HG02943 (cell line): ENCODE measurements around the gene RASL12.
"Not testable (repeated sequence)": the region's sequence is repeated elsewhere in the genome, so short reads cannot be mapped to it uniquely, and the experiment has no call there.

ENCODE experiments used
- ATAC-seq: cut with Tn5 transposase; IDR thresholded peaks from one replicate; pipeline ENCODE4 v1.9.1; 2021; ENCODE audit warnings: mild to moderate bottlenecking, low read depth, moderate library complexity; ENCODE audit not compliant: unreplicated experiment

Gene RASL12

GRCh38 chr15:65057549-65057940 lies 10.2 kb downstream of the RASL12 start:
- no peak for ATAC-seq

- no peak for ATAC-seq
Observed at GRCh38 chr15:65056868-65057548, 10.8 kb downstream of the RASL12 start.

- ATAC-seq: no peak
Observed at GRCh38 chr15:65056106-65056505, 11.7 kb downstream of the RASL12 start.

- no peak for ATAC-seq
Observed at GRCh38 chr15:65055201-65055870, 12.5 kb downstream of the RASL12 start.

GRCh38 chr15:65054333-65055200 lies 13.2 kb downstream of the RASL12 start:
- no peak for ATAC-seq

GRCh38 chr15:65052956-65053355 lies 14.8 kb downstream of the RASL12 start:
- no peak for ATAC-seq

- no peak for ATAC-seq
Observed at GRCh38 chr15:65051266-65051665, 16.5 kb downstream of the RASL12 start.

- ATAC-seq: no peak
Observed at GRCh38 chr15:65050270-65050669, 17.5 kb downstream of the RASL12 start.

GRCh38 chr15:65049418-65049840 lies 18.4 kb downstream of the RASL12 start:
- peak; percentile 81 for ATAC-seq

- no peak for ATAC-seq
Observed at GRCh38 chr15:65048241-65048640, 19.6 kb downstream of the RASL12 start.

- ATAC-seq: no peak
Observed at GRCh38 chr15:65044724-65045481, 22.9 kb downstream of the RASL12 start, which contains the start of gene SLC51B. Gene SLC51B, plus strand, starts transcription at chr15:65045387. Its CDS starts 4,618 bp downstream, at chr15:65050005.

GRCh38 chr15:65044218-65044617 lies 23.6 kb downstream of the RASL12 start:
- not testable (repeated sequence) for ATAC-seq

- ATAC-seq: no peak
Observed at GRCh38 chr15:65042776-65043327, 24.9 kb downstream of the RASL12 start.

- no peak for ATAC-seq
Observed at GRCh38 chr15:65041787-65042186, 26.0 kb downstream of the RASL12 start.

GRCh38 chr15:65040461-65040860 lies 27.3 kb downstream of the RASL12 start:
- no peak for ATAC-seq

- ATAC-seq: no peak
Observed at GRCh38 chr15:65038836-65039235, 29.0 kb downstream of the RASL12 start.

GRCh38 chr15:65038428-65038827 lies 29.4 kb downstream of the RASL12 start:
- ATAC-seq: no peak

GRCh38 chr15:65037309-65037708 lies 30.5 kb downstream of the RASL12 start:
- ATAC-seq: no peak

- no peak for ATAC-seq
Observed at GRCh38 chr15:65034719-65035118, 33.1 kb downstream of the RASL12 start.

- ATAC-seq: no peak
Observed at GRCh38 chr15:65033659-65034269, 34.0 kb downstream of the RASL12 start.
